Esophagus (tissue), 2 donors: ENCODE results near the gene S100A4. TPM values are rescaled to one million over a fixed set of nuclear protein-coding genes. Genes with fewer than 3 reads are reported as not detected.
"Not testable (repeated sequence)": the region's sequence is repeated elsewhere in the genome, so short reads cannot be mapped to it uniquely, and the experiment has no call there.

Source experiments
- H3K27ac ChIP-seq, 2 donors: one replicate each; pipeline ENCODE4 v1.5.1; 2013; ENCODE audit warnings: low read depth in 2 of 2, mild to moderate bottlenecking in 2 of 2, inconsistent platforms in 1 of 2, low read length in 1 of 2, moderate library complexity in 1 of 2
- H3K27me3 ChIP-seq, 2 donors: one replicate each; pipeline ENCODE4 v1.6.1; 2013; ENCODE audit warnings: low read length in 2 of 2, control low read depth in 1 of 2, mild to moderate bottlenecking in 1 of 2; ENCODE audit not compliant: insufficient read depth in 2 of 2, control insufficient read depth in 1 of 2
- H3K36me3 ChIP-seq, 2 donors: one replicate each; pipeline ENCODE4 v1.6.1; 2013; ENCODE audit warnings: low read length in 1 of 2; ENCODE audit not compliant: control insufficient read depth in 2 of 2, insufficient read depth in 2 of 2
- H3K4me1 ChIP-seq, 2 donors: one replicate each; pipeline ENCODE4 v1.6.1; 2013; ENCODE audit warnings: low read length in 1 of 2; ENCODE audit not compliant: control insufficient read depth in 2 of 2, insufficient read depth in 2 of 2
- H3K4me3 ChIP-seq, 2 donors: one replicate each; pipeline ENCODE4 v1.5.1; 2013; ENCODE audit warnings: low read length in 2 of 2, mild to moderate bottlenecking in 2 of 2, low read depth in 1 of 2, moderate library complexity in 1 of 2
- H3K9me3 ChIP-seq, 2 donors: one replicate each; pipeline ENCODE4 v1.6.1; 2013; ENCODE audit warnings: mild to moderate bottlenecking in 2 of 2, low read depth in 1 of 2, low read length in 1 of 2, moderate library complexity in 1 of 2; ENCODE audit not compliant: control insufficient read depth in 2 of 2, insufficient read depth in 1 of 2
- WGBS, 2 donors: extraction: QIAGEN DNeasy Blood & Tissue Kit; methylation state at CpG; one replicate each; pipeline ENCODE4 v1.1.7; 2013; 5-methylcytosine and 5-hydroxymethylcytosine counted together
- polyA plus RNA-seq, 2 donors: library from polyadenylated mRNA; stranded (reverse); fragments of 200-250 nt; gene quantifications; one replicate each; pipeline ENCODE4 v1.2.3, GENCODE V29; 2013
- donor health status: healthy with polysubstance abuse.
- donor health status: Bipolar disorder and iron deficiency.

The S100A4 gene
- polyA plus RNA-seq = 100 to 1,000 TPM; 145 to 249 TPM

- Histone ChIP-seq H3K27ac (peak within 1 kb of the TSS; percentile 91 to 99), H3K36me3 (peaks cover 0 to 4% of the 10 kb centered on the region in 2 donors), H3K9me3 (no peaks in the 10 kb centered on the region), H3K4me3 (peak within 1 kb of the TSS; percentile 26 to 48), H3K4me1 (peaks cover 31 to 70% of the 10 kb centered on the region in 2 donors), H3K27me3 (no peaks in the 10 kb centered on the region)
- WGBS, 2 donors = 20 to 29% methylated on average over 19 of the region's 19 CpGs
These were observed at the start of gene S100A4 for GRCh38 chr1:153545067-153546055. Gene S100A4 (minus strand): TSS chr1:153545806. CDS start chr1:153544794, 1,012 bp downstream.

- H3K4me3 ChIP-seq = no peak overlapping the region
- no peaks in the 10 kb centered on the region for H3K36me3 ChIP-seq
- peaks cover 0 to 2% of the 10 kb centered on the region in 2 donors for H3K4me1 ChIP-seq
- WGBS, 2 donors = 51 to 59% methylated on average over 4 of the region's 4 CpGs
- H3K27me3 ChIP-seq = no peaks in the 10 kb centered on the region
- H3K27ac ChIP-seq = no peak overlapping the region
- H3K9me3 ChIP-seq = no peaks in the 10 kb centered on the region
These were observed 47.1 kb upstream of the S100A4 start for GRCh38 chr1:153592748-153593147.

- Histone ChIP-seq H3K27ac (no peak overlapping the region), H3K9me3 (no peaks in the 10 kb centered on the region), H3K36me3 (no peaks in the 10 kb centered on the region), H3K4me1 (no peaks in the 10 kb centered on the region), H3K4me3 (no peak overlapping the region), H3K27me3 (no peaks in the 10 kb centered on the region)
- WGBS, 2 donors = 90 to 92% methylated on average over 2 of the region's 2 CpGs
These were observed 42.9 kb upstream of the S100A4 start for GRCh38 chr1:153588482-153588881.

GRCh38 chr1:153588033-153588432 is 42.4 kb upstream of the S100A4 start:
- not testable (repeated sequence) for H3K27ac ChIP-seq, H3K4me1 ChIP-seq, H3K9me3 ChIP-seq, H3K27me3 ChIP-seq, H3K4me3 ChIP-seq, H3K36me3 ChIP-seq
- 95% methylated on average over 10 of the region's 10 CpGs for WGBS, 2 donors

- WGBS, 2 donors = 59 to 69% methylated on average over 5 of the region's 5 CpGs
- H3K36me3 ChIP-seq = no peaks in the 10 kb centered on the region
- H3K9me3 ChIP-seq = no peaks in the 10 kb centered on the region
- no peak overlapping the region for H3K4me3 ChIP-seq
- no peaks in the 10 kb centered on the region for H3K27me3 ChIP-seq
- no peaks in the 10 kb centered on the region for H3K4me1 ChIP-seq
- no peak overlapping the region for H3K27ac ChIP-seq
These were observed 41.7 kb upstream of the S100A4 start for GRCh38 chr1:153587314-153587713.

GRCh38 chr1:153586347-153586746 is 40.7 kb upstream of the S100A4 start:
- no peaks in the 10 kb centered on the region for H3K9me3 ChIP-seq
- no peaks in the 10 kb centered on the region for H3K4me1 ChIP-seq
- no peaks in the 10 kb centered on the region for H3K36me3 ChIP-seq
- WGBS, 2 donors = 48 to 56% methylated on average over 1 of the region's 1 CpG
- H3K27me3 ChIP-seq = no peaks in the 10 kb centered on the region
- no peak overlapping the region for H3K27ac ChIP-seq
- no peak overlapping the region for H3K4me3 ChIP-seq

GRCh38 chr1:153585006-153585405 is 39.4 kb upstream of the S100A4 start:
- Histone ChIP-seq H3K4me1 (no peaks in the 10 kb centered on the region), H3K9me3 (no peaks in the 10 kb centered on the region), H3K36me3 (no peaks in the 10 kb centered on the region), H3K27me3 (no peaks in the 10 kb centered on the region), H3K27ac (no peak overlapping the region), H3K4me3 (no peak overlapping the region)
- WGBS, 2 donors = 86 to 93% methylated on average over 1 of the region's 1 CpG

GRCh38 chr1:153583976-153584375 is 38.4 kb upstream of the S100A4 start:
- H3K4me1 ChIP-seq = no peaks in the 10 kb centered on the region
- no peak overlapping the region for H3K27ac ChIP-seq
- no peaks in the 10 kb centered on the region for H3K9me3 ChIP-seq
- no peaks in the 10 kb centered on the region for H3K36me3 ChIP-seq
- 77 to 85% methylated on average over 2 of the region's 2 CpGs for WGBS, 2 donors
- H3K4me3 ChIP-seq = no peak overlapping the region
- H3K27me3 ChIP-seq = no peaks in the 10 kb centered on the region

GRCh38 chr1:153583514-153583913 is 37.9 kb upstream of the S100A4 start:
- not testable (repeated sequence) for H3K36me3 ChIP-seq, H3K4me1 ChIP-seq, H3K27ac ChIP-seq, H3K27me3 ChIP-seq, H3K4me3 ChIP-seq, H3K9me3 ChIP-seq
- WGBS, 2 donors = 80 to 85% methylated on average over 3 of the region's 3 CpGs

GRCh38 chr1:153582836-153583235 is 37.2 kb upstream of the S100A4 start:
- H3K4me1 ChIP-seq, H3K9me3 ChIP-seq, H3K36me3 ChIP-seq, H3K27me3 ChIP-seq, H3K27ac ChIP-seq, H3K4me3 ChIP-seq: not testable (repeated sequence)
- 94 to 96% methylated on average over 32 to 34 of the region's 34 CpGs for WGBS, 2 donors
